Activated T-cell treated with anti-CD3 and anti-CD28 coated beads, Interleukin-2, amount 50 U/mL, for 1 hour (primary cell): ENCODE results near the gene FOXP2.
"Not testable (repeated sequence)": the region's sequence is repeated elsewhere in the genome, so short reads cannot be mapped to it uniquely, and the experiment has no call there.

Experiments used
- DNase-seq: peaks from one replicate; pipeline ENCODE4 v3.0.0-alpha.2; 2020

The FOXP2 gene

DNA sequence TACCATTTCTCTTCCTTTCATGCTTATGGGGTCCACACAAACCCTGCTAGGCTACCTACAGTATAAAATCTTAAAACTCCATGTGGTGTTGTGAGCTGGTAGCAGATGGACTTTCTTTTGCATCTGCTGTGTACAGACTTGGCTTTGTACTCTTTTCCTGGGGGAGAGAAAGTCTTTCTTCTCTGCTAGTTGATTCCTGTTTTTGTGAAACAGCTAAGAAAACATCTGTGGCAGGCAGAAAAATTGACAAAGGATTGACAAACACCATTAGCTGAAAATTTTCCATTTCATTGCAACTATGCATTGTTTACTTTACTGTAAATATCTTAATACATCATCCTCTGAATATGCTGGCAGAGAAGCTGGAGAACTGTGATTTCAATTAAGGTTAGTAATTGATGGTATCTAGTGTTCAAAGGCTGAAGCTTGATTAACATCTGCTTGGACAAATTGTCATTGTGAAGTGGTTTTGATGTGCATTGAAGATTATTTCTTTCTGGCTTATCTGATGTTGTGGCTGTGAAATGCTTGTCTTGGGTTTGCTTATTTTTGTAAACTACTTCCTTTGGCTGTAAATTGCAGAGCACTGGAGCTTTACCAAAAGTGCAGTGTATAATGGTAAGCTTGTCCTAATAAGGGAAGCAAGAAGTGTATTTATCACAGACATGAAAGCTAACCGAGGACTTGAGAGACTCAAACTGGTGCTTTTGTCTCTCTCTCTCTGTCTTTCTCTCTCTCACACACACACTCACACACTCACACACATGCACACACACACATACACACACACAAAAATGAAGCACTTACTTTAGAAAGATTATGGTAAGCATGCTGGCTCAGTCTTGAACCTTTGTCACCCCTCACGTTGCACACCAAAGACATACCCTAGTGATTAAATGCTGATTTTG lies at the start of gene FOXP2:
FOXP2 (plus strand) TSS at position 660 of the 908 bp plus-strand sequence. CDS start 11,697 bp downstream, outside the sequence.
- no peak for DNase-seq

GRCh38 chr7:114365791-114366190 lies 48.8 kb upstream of the FOXP2 start:
- DNase-seq = no peak

GRCh38 chr7:114368492-114368891 lies 46.1 kb upstream of the FOXP2 start:
- DNase-seq = no peak

DNA sequence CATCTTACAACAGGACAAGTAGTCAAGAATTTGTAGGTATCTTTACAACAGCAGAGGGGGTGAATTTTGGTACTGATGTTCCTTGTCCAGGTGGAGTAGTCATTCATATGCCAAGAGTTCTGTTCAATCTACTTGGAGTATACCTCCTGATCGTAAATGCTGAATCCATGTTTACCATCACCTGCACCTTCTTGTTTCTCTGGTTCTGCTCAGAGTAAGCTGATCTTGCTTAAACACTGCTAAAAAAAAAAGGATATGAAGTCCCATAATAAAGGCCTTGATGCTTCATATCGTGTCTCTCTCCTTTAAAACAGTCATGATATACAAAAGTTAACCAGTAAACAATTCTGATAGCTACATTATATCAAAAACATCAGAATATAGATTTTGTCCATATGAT lies 45.3 kb upstream of the FOXP2 start:
- DNase-seq = no peak

- DNase-seq = no peak
Observed at GRCh38 chr7:114372619-114373018, 42.0 kb upstream of the FOXP2 start.

GRCh38 chr7:114375907-114376306 lies 38.7 kb upstream of the FOXP2 start:
- DNase-seq = no peak

DNA sequence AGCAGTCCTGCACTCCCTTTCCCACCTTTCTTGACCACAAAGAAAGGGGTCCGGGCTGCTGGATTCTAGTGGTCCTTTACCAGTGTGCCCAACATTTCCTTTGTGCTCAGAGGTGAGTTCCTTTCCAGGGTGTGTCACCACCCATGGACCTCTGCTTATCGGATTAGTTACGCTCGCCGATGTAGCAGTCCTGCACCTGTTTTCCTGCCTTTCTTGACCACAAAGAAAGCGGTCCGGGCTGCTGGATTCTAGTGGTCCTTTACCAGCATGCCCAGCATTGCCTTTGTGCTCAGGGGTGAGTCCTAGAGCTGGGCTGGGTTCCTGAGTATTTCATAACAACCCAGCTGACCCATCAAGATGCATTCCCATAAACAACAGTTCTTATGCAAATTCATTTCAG lies 30.7 kb upstream of the FOXP2 start:
- DNase-seq = not testable (repeated sequence)

DNA sequence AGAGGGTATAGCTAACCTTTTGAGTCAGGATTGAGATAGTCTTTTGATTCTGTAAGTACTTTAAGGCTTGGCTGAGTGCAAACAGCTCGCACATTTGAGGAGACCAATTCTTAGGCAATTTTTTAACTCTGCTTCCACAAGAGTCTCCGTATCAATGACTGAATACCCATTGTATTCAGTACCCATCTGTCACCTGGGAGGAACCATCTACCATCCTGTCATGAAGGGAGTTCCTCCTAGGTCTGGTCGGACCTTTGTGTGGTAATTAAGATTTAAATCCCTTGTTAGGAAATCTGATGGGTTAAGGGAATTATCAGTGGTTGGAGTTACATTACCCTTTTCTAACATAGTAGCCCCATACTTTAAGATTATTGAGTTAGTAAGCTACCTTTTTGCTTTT lies 30.3 kb upstream of the FOXP2 start:
- DNase-seq = not testable (repeated sequence)

DNA sequence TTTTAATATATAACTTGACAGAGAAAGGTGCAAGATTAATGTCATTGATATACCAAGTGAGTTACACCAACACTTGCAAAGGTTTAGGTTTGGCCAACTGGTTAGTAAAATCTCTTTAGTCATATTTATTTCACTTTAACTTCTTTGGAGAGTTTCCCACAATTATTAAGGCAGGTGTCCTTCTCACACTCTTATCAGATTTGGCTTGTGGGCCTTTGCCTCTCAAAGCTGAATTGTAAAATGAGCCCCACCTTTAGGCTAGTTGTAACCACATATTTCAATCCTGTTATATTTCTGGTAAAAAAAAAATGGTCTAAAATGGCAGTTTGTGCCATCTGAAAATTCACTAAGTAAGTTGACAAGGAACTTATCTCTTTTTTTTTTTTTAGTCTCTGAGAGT lies 26.6 kb upstream of the FOXP2 start:
- no peak for DNase-seq

DNA sequence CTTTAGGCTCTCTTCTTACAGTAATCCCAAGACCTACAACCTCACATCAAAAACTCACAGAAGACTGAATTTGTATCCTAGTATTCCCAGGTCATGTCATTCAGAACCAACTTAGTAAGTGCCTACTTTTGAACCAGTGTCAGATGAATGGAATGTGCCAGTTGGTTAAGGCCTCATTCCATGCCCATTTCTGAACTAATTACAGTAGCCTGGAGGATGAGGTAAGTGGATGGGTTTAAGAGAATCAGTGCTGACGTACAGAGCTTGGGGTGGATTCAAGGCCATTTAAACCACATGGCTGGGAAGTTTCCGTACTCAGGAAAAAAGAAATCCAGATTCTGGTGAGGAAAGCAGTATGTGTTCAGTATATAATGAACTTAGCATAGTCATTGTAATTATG lies 21.9 kb upstream of the FOXP2 start:
- no peak for DNase-seq

DNA sequence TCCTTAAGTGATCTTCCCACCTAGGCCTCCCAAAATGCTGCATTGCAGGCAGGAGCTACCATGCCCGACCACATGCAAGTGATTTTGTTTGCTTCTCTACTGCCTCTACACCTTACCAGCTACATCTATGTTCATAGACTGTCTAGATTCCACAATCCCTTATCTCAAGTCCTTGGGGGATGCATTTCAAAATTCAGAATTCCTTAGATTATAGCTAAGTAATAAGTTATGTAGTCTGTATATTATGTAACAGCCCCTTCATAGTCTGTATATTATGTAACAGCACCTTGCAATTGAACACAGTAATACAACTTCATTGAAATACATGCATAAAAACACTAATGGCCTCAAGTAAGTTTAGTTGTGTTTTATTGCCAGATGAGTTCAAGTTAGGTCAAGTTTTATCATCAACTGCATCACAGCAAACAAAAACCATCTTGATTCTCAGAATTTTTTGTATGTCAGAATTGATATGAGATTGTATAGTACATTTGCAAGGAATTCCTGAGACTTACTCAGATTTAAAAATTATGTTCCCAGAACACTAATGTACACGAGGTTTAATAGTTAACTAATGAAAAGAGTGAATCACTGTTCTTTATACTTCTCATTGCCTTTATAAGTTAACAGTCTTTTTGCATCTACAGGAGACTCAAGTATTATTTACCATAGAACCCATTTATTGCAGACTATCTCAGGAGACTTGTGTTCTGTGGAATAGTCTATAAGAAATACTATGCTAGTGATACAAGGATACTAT lies 11.6 kb upstream of the FOXP2 start:
- DNase-seq = no peak

DNA sequence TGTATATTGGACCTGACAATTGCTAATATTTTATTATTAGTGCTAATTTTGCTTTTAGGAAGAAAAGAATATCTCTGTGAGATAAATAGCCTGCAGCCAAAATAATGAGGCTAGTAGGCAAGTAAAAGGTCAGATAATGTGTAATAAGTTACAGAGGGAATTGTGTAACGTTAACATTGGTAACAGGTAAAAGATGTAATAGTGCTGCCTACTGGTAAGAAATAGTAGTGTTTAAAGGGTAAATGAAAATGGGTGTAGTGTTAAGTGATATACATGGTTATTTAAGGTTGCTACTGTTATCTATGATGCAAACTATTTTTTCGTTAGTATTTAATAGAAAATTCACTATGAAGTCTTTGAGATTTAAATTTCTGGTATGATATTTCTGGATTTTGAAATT lies 9.2 kb upstream of the FOXP2 start:
- DNase-seq = no peak

GRCh38 chr7:114409750-114410149 lies 4.9 kb upstream of the FOXP2 start:
- DNase-seq = no peak

GRCh38 chr7:114412548-114412947 lies 2.1 kb upstream of the FOXP2 start:
- DNase-seq = no peak

DNA sequence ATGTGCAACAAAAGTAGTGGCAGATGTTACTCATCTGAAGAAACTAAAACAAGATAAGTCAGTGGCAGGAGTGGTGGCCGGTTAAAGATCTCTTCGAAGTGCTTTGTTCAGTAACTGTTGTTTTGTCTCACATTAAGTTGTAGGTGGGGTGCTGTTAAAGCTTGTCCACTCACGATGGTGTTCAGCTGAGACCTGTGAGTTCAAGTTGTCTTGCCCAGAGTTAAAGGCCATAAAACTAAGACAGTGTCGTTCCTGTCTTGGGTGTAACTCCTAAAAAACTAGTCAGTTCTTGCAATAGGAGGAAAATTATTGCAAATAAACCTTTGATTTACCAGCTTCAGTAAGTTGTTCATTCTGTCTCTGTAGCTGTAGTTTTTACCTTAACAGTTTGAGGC lies 857 bp upstream of the FOXP2 start:
- no peak for DNase-seq

GRCh38 chr7:114415064-114415989 lies 712 bp downstream of the FOXP2 start:
- DNase-seq = no peak

DNA sequence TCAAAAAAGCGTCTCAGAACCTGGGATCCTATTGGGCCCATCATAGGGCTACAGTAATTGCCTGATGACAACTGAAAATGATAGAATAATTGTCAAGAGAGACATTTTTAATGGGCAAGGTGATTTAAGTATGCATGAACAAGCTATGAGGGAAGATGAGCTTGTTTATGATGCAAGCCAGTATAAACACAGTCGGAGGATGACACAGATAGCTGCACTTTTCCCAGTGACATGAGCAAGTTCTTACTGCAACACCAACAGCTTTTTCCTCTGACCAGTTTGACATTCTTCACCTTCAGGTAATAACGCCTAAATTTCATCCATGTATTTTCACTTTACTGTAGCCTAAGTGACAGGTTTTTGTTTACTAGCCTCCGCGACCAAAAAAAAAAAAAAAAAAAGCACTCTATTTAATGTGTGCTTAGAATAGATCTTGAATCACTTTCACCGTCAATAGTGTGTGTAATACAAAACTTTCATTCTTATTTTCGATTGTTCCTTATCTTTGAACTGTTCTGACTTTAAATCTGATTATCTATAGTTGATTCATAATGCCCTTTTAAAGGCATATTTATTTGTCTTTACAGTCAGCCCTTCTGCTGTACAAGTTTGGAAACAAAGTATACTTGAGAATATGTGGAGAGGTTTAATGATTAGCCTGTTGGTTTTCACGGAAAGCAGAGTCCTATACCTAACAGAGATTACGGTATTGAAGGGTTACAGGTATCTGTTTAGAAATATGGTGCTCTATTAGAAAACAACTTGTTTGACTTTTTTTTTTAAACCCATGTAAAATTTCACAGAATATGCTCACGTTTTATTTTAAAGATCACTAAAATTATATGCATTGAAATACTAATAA lies 1.7 kb downstream of the FOXP2 start:
- DNase-seq = no peak

DNA sequence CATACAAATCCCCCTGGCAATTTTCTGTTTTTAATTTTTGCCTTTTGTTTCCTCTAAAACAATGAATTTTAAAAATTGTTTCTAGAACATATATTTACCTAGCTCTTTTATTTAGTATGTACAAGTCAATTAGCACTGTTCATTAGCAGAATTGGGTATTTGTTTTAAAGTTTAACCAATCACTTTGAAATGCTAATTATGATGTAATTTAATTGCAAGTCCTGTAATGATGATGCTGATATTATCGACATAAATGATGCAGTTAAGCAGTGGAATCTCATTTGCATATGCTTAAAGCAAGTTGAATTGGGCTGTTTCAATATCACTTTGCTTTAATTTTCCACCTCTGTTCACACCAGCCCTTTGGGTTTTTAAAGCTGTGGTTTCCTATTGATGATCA lies 2.7 kb downstream of the FOXP2 start:
- DNase-seq = no peak

DNA sequence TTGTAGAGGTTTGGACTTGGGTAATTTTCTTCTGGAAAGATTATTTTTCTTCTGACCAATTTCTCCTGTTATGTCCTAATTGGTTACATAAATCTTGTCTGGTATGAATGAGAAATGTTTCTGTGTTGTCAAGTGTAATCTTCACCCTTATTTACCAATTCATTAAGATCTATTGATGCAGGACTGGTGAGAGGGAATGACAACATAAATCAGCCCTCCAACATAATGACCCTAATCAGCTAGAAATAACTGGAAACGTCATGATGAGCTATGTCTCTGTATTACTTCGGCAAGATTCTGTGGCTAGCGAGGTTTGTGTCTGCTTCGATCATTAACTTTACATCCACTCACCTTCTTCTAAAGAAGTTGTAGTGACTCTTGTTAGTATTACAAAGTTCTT lies 3.5 kb downstream of the FOXP2 start:
- no peak for DNase-seq

DNA sequence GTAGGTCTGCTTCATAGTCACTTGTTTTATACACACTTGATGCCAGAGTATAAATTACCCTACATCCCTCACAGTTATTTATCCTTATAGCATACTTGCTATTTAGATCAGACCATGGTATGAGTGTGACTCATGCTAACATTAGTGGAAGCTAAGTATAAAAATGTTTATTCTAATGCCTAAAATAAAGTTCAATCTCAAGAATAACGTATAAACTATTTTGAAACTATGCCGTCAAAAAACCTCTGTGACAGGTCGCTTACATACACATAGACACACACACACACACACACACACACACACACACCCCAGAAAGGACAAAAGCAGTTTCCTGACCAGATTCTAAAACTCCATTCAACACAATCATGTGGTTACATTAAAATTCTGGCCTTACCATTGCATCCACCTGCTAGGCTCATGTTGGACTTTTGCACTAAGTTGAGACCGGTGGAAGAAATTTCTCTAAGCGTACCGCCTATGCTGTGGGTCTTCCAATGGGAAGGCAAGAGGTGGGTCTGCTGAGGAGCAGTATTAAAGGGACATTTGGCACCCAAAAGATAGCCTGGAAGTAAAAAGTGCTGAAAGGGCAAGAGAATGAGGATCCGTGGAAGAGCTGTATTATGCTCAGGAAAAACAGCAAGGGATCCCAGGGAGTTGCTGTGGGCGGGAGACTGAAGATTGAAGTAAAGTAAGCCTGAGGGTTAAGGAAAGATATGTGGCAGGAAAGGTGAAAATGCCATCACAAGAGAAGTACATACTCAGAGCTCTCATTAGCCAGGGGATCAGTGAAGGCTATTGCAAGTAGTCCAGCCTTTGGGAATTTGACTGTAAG lies 5.0 kb downstream of the FOXP2 start:
- no peak for DNase-seq
